IMR-90 (cell line): ENCODE results near the gene THAP12. TPM values are rescaled to one million over a fixed set of nuclear protein-coding genes. Genes with fewer than 3 reads are reported as not detected.

ENCODE experiments used
- ATAC-seq: fragments of 200-7000 bp; cut with Tn5 transposase; 2 replicates; pipeline ENCODE4 v1.9.1; 2020; ENCODE audit warnings: low read depth, mild to moderate bottlenecking, moderate library complexity
- BruUV-seq: library from RNA; stranded (reverse); fragments of 400-500 nt; replicated peaks from 2 replicates; lab custom pipeline; 2021; lab: Mats Ljungman, UMichigan
- CTCF ChIA-PET: fragments of 300-600 bp; formaldehyde crosslinking; extraction: SDS; loops from one replicate; lab custom pipeline; 2021; ENCODE audit warnings: antibody characterized with exemption; lab: Yijun Ruan, JAX
- POLR2A ChIA-PET: fragments of 300-600 bp; sonication (Branson Sonifier 250); formaldehyde crosslinking; loops from one replicate; lab custom pipeline; 2022; ENCODE audit warnings: antibody characterized with exemption; ENCODE audit not compliant: unreplicated experiment; lab: Charles Lee
- DNase-seq: peaks from one replicate; pipeline ENCODE4 v3.0.0; 2013
- H2AFZ ChIP-seq: replicated peaks from 2 replicates; pipeline ENCODE3; 2013; ENCODE audit warnings: low read length, mild to moderate bottlenecking; ENCODE audit not compliant: poor library complexity
- H2AK5ac ChIP-seq: 2 replicates; pipeline ENCODE4 v1.6.1; 2013; ENCODE audit warnings: low read depth, low read length, inconsistent platforms
- H2AK9ac ChIP-seq: replicated peaks from 2 replicates; pipeline ENCODE3; 2013; ENCODE audit warnings: mild to moderate bottlenecking, low read depth, low read length, moderate library complexity; ENCODE audit not compliant: poor library complexity
- H2BK120ac ChIP-seq: 2 replicates; pipeline ENCODE4 v1.6.1; 2013; ENCODE audit warnings: low read depth, low read length, inconsistent platforms
- H2BK15ac ChIP-seq: 3 replicates; pipeline ENCODE4 v1.6.1; 2013; ENCODE audit warnings: low read depth, low read length, inconsistent platforms
- H2BK20ac ChIP-seq: 2 replicates; pipeline ENCODE4 v1.6.1; 2013; ENCODE audit warnings: low read depth, mild to moderate bottlenecking, inconsistent platforms, low read length, moderate library complexity
- H2BK5ac ChIP-seq: 2 replicates; pipeline ENCODE4 v1.6.1; 2013; ENCODE audit warnings: mild to moderate bottlenecking, low read depth, low read length, inconsistent platforms; ENCODE audit not compliant: poor library complexity, severe bottlenecking
- H3K14ac ChIP-seq: replicated peaks from 2 replicates; pipeline ENCODE4 v1.6.1; 2013; ENCODE audit warnings: low read depth, low read length, inconsistent platforms
- H3K18ac ChIP-seq: 2 replicates; pipeline ENCODE4 v1.6.1; 2013; ENCODE audit warnings: low read depth, low read length, control low read depth
- H3K23ac ChIP-seq: 2 replicates; pipeline ENCODE4 v1.6.1; 2013; ENCODE audit warnings: low read depth, low read length, inconsistent platforms
- H3K27ac ChIP-seq: 2 replicates; pipeline ENCODE4 v1.5.1; 2013; ENCODE audit warnings: mild to moderate bottlenecking, control low read depth, low read length; ENCODE audit not compliant: insufficient read depth
- H3K27me3 ChIP-seq: 2 replicates; pipeline ENCODE4 v1.6.1; 2013; ENCODE audit warnings: low read length; ENCODE audit not compliant: control insufficient read depth, insufficient read depth
- H3K36me3 ChIP-seq: 2 replicates; pipeline ENCODE4 v1.6.1; 2013; ENCODE audit warnings: low read length, mixed read lengths; ENCODE audit not compliant: control insufficient read depth, insufficient read depth
- H3K4ac ChIP-seq: 2 replicates; pipeline ENCODE4 v1.6.1; 2013; ENCODE audit warnings: low read depth, low read length, inconsistent platforms
- H3K4me1 ChIP-seq: 2 replicates; pipeline ENCODE4 v1.6.1; 2013; ENCODE audit warnings: low read length, mixed read lengths; ENCODE audit not compliant: control insufficient read depth, insufficient read depth
- H3K4me2 ChIP-seq: 2 replicates; pipeline ENCODE4 v1.6.1; 2013; ENCODE audit warnings: low read depth, mild to moderate bottlenecking, control low read depth, low read length, moderate library complexity
- H3K4me3 ChIP-seq: 2 replicates; pipeline ENCODE4 v1.5.1; 2013; ENCODE audit warnings: low read depth, mild to moderate bottlenecking, control low read depth, low read length, moderate library complexity; ENCODE audit not compliant: insufficient read depth
- H3K56ac ChIP-seq: 2 replicates; pipeline ENCODE4 v1.6.1; 2013; ENCODE audit warnings: low read length, inconsistent platforms; ENCODE audit not compliant: insufficient read depth; ENCODE audit errors: extremely low read depth
- H3K79me1 ChIP-seq, 2 experiments: 2 replicates each; pipeline ENCODE4 v1.6.1; 2013; ENCODE audit warnings: low read length in 2 of 2, inconsistent platforms in 1 of 2, low read depth in 1 of 2
- H3K9ac ChIP-seq: 2 replicates; pipeline ENCODE4 v1.6.1; 2013; ENCODE audit warnings: low read depth, low read length, control low read depth
- H3K9me1 ChIP-seq: 2 replicates; pipeline ENCODE4 v1.6.1; 2013; ENCODE audit warnings: low read length, inconsistent platforms; ENCODE audit not compliant: insufficient read depth
- H3K9me3 ChIP-seq: 2 replicates; pipeline ENCODE4 v1.6.1; 2013; ENCODE audit warnings: low read length; ENCODE audit not compliant: control insufficient read depth, insufficient read depth
- H4K20me1 ChIP-seq: 2 replicates; pipeline ENCODE4 v1.6.1; 2013; ENCODE audit warnings: low read length, inconsistent platforms; ENCODE audit not compliant: insufficient read depth
- H4K5ac ChIP-seq: 2 replicates; pipeline ENCODE4 v1.6.1; 2013; ENCODE audit warnings: mild to moderate bottlenecking, low read depth, low read length, control low read depth
- H4K8ac ChIP-seq, 2 experiments: 2 replicates each; pipeline ENCODE4 v1.6.1; 2013; ENCODE audit warnings: low read depth in 2 of 2, low read length in 2 of 2, control low read depth in 1 of 2, inconsistent platforms in 1 of 2
- H4K91ac ChIP-seq: 2 replicates; pipeline ENCODE4 v1.6.1; 2013; ENCODE audit warnings: low read depth, low read length, inconsistent platforms; ENCODE audit not compliant: insufficient read depth
- BHLHE40 ChIP-seq: fragments of 150-350 bp; IDR thresholded peaks from 2 replicates; pipeline ENCODE4 v1.6.1; 2016; ENCODE audit warnings: mild to moderate bottlenecking, low read depth, low read length
- CHD1 ChIP-seq: IDR thresholded peaks from 2 replicates; pipeline ENCODE4 v1.6.1; 2012; ENCODE audit warnings: low read depth, low read length, improper control_type of control experiment
- CTCF ChIP-seq: conservative IDR thresholded peaks from 2 replicates; pipeline ENCODE4 v1.5.1; 2012; ENCODE audit warnings: mild to moderate bottlenecking, low read depth, low read length, improper control_type of control experiment
- MAFK ChIP-seq: IDR thresholded peaks from 2 replicates; pipeline ENCODE4 v1.6.1; 2012; ENCODE audit warnings: low read depth, low read length, improper control_type of control experiment
- MAZ ChIP-seq: IDR thresholded peaks from 2 replicates; pipeline ENCODE4 v1.6.1; 2012; ENCODE audit warnings: low read depth, mild to moderate bottlenecking, low read length, improper control_type of control experiment, moderate library complexity, borderline replicate concordance
- MXI1 ChIP-seq: IDR thresholded peaks from 2 replicates; pipeline ENCODE4 v1.6.1; 2012; ENCODE audit warnings: low read depth, mild to moderate bottlenecking, low read length, moderate library complexity, borderline replicate concordance
- POLR2A ChIP-seq: IDR thresholded peaks from 2 replicates; pipeline ENCODE4 v1.6.1; 2012; ENCODE audit warnings: mild to moderate bottlenecking, low read depth, low read length
- SMC3 ChIP-seq: fragments of 150-350 bp; IDR thresholded peaks from 2 replicates; pipeline ENCODE4 v1.6.1; 2016; ENCODE audit warnings: low read depth, mild to moderate bottlenecking, antibody characterized with exemption, low read length, moderate library complexity
- USF2 ChIP-seq: fragments of 150-350 bp; IDR thresholded peaks from 2 replicates; pipeline ENCODE4 v1.6.1; 2017; ENCODE audit warnings: mild to moderate bottlenecking, antibody characterized with exemption, low read length, low read depth
- WGBS, 2 experiments: methylation state at CpG; one replicate each; pipeline versions ENCODE4 v1.1.5 to v1.1.7; 2013; ENCODE audit warnings: missing lambda C conversion rate in 2 of 2; ENCODE audit not compliant: insufficient read length in 1 of 2; ENCODE audit errors: extremely low coverage in 2 of 2; 5-methylcytosine and 5-hydroxymethylcytosine counted together
- dilution Hi-C: fragments of 300-500 bp; cut with HindIII; formaldehyde crosslinking; loops from one replicate; pipeline ENCODE4 v1.14.3; 2018; ENCODE audit warnings: low sequenced_read_pairs; ENCODE audit not compliant: unreplicated experiment
- in situ Hi-C: fragments of 300-500 bp; cut with MboI; formaldehyde crosslinking; loops from 3 replicates; pipeline ENCODE4 v1.14.3; 2019; ENCODE audit warnings: low sequenced_read_pairs, inconsistent platforms, mixed read lengths
- intact Hi-C: fragments of 100-400 bp; cut with micrococcal nuclease; formaldehyde crosslinking; loops from 2 replicates; pipeline ENCODE4 v1.10.0; 2022
- polyA plus RNA-seq, 3 experiments: library from polyadenylated mRNA; depleted of rRNA; stranded (reverse); fragments of >200 nt; gene quantifications; 2 replicates each; pipeline ENCODE4 v1.2.3, GENCODE V29; 2012; ENCODE audit warnings: low replicate concordance in 1 of 3
- total RNA-seq: library from RNA; depleted of rRNA; stranded (reverse); fragments of >200 nt; gene quantifications from 2 replicates; pipeline ENCODE4 v1.2.3, GENCODE V29; 2012
- TF ChIP-seq, protein P1 (sequence below): fragments of 150-350 bp; IDR thresholded peaks from 2 replicates; pipeline ENCODE4 v1.6.1; 2016; ENCODE audit warnings: low read depth, mild to moderate bottlenecking, low read length, moderate library complexity, borderline replicate concordance

The THAP12 gene
- total and polyA plus RNA-seq, 2 of the 4 experiments (the other 2 are of a cell fraction) = 25.1 to 27.3 TPM

DNA sequence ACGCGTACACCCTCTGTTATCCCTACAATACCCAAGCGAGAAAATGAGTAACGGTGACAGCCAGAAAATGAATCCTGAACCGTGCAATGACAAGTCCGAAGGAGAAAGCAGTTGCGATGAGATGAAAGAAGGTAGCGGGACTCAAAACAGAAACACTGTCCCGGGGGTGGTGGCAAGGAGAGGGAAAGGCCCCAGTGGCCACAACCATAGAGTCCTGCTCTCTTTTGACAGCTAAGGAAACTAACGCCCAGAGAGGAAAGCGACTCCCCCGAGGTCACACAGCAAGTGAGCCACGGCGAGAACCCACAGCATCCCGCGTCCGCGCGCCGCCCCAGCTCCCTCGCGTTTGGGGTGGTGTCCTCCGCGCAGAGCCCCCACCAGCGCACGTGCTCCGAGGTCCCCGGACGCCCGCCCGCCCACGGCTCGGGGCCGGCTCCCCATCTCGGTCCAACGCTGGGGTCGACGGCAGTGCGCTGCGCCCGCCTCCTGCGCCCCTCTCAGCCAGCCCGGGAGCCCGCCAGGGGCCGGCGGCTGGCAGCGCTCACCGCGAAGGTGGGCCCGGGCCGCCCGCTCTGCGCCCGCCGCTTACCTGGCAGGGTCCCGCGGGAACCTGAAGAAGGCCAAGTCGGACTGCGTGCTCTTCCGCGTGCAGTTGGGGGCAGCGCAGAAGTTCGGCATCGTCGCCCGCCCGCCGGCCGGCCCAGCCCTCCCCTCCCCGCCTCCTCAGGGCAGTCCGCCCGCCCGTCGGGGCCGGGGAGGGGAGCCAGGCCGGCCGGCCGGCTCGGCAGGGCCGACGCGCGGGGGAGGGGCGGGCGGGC is 564 bp downstream of the THAP12 start:
- Histone ChIP-seq H4K20me1 (peaks cover 26% of the 10 kb centered on the region; the same call in 1 of the 2 replicates), H4K91ac (no peak overlapping the region), H2AFZ (peak overlapping the region; percentile 95), H3K14ac (peak overlapping the region; percentile 35), H2BK120ac (no peak overlapping the region), H2AK9ac (peak overlapping the region; percentile 1), H2BK20ac (no peak overlapping the region), H3K56ac (0 out of 2 replicates have a peak overlapping the region, but pooled peaks have one; percentile 2), H2BK15ac (no peak overlapping the region), H2AK5ac (no peak overlapping the region), H3K18ac (peak overlapping the region; percentile 16), H3K4me2 (peak overlapping the region; percentile 100), H3K79me1 (peaks cover 22 to 59% of the 10 kb centered on the region in 2 experiments), H4K5ac (peak overlapping the region; percentile 61), H3K9me1 (peaks cover 11% of the 10 kb centered on the region), H4K8ac (peak overlapping the region; percentile 0 to 4; a peak in 1 of 4 replicates), H3K4ac (peak overlapping the region; percentile 37), H3K36me3 (0 out of 2 replicates have a peak, but pooled peaks cover 2% of the 10 kb centered on the region), H3K4me1 (peaks cover 8% of the 10 kb centered on the region), H3K9ac (peak overlapping the region; percentile 93), H2BK5ac (peak overlapping the region; percentile 55), H3K27ac (peak overlapping the region; percentile 73), H3K23ac (peak overlapping the region; percentile 44; the same call in 1 of the 2 replicates), H3K9me3 (no peaks in the 10 kb centered on the region), H3K4me3 (peak overlapping the region; percentile 99), H3K27me3 (no peaks in the 10 kb centered on the region)
- peak; percentile 13 for DNase-seq
- ChIA-PET POLR2A (no interaction called here), CTCF (no interaction called here)
- in situ Hi-C loops (no loop called here), dilution Hi-C loops (no loop called here), intact Hi-C loops (loop anchor here (5.0 to 10.0 kb wide), 3 partner anchors 62 to 294 kb away; partner anchors contain the start of gene LRRC32)
- no TSS peak for BruUV-seq
- ATAC-seq = peak; percentile 7
- TF ChIP-seq CTCF = no peak
- TF ChIP-seq, protein P1, sequence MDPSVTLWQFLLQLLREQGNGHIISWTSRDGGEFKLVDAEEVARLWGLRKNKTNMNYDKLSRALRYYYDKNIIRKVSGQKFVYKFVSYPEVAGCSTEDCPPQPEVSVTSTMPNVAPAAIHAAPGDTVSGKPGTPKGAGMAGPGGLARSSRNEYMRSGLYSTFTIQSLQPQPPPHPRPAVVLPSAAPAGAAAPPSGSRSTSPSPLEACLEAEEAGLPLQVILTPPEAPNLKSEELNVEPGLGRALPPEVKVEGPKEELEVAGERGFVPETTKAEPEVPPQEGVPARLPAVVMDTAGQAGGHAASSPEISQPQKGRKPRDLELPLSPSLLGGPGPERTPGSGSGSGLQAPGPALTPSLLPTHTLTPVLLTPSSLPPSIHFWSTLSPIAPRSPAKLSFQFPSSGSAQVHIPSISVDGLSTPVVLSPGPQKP = no peak
- TF ChIP-seq BHLHE40 = peak; percentile 50; the same call in 1 of the 2 replicates
- no peak for TF ChIP-seq MAFK
- TF ChIP-seq SMC3 = no peak
- peak; percentile 30; the same call in 1 of the 2 replicates for TF ChIP-seq MXI1
- peak; percentile 37; the same call in 1 of the 2 replicates for TF ChIP-seq MAZ
- no peak for TF ChIP-seq CHD1
- no peak for TF ChIP-seq USF2
- TF ChIP-seq POLR2A = 0 out of 2 replicates have a peak, but pooled peaks have one; percentile 34
- WGBS, 2 experiments = 0% methylated on average over 27 of the region's 85 CpGs; no CpG with 5 or more reads in 1 of the 2 experiments
